ENCODE results near the gene MLKL.
"Not testable (repeated sequence)": the region's sequence is repeated elsewhere in the genome, so short reads cannot be mapped to it uniquely, and the experiment has no call there.

Gene MLKL

DNA sequence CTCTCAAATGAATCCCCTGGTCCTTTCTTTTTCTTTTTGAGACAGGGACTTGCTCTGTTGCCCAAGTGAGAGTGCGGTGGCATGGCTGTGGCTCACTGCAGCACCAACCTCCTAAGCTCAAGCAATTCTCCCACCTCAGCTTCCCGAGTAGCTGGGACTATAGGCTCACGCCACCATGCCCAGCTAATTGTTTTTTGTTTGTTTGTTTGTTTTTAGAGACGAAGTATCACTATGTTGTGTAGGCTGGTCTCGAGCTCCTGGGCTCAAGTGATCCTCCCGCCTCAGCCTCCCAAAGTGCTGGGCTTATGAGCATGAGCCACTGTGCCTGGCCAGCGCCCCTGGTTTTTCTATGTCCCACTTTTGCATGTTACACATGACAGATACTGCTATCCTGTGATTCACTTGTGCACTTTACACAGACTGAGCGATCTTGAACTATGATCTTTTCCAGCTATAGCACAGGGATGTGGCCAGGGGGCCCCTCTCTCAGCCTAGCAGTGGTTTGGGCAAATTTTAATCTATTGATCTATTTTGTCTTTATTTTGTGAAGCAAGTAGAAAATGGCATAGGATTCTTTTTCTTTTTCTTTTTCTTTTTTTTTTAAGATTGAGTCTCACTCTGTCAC, 31.3 kb upstream of the MLKL start:
- DNase-seq, result no peak

- DNase-seq, result no peak
These were observed 29.4 kb upstream of the MLKL start for GRCh38 chr16:74729783-74730683.

GRCh38 chr16:74727903-74728302, 27.2 kb upstream of the MLKL start:
- no peak for DNase-seq

DNA sequence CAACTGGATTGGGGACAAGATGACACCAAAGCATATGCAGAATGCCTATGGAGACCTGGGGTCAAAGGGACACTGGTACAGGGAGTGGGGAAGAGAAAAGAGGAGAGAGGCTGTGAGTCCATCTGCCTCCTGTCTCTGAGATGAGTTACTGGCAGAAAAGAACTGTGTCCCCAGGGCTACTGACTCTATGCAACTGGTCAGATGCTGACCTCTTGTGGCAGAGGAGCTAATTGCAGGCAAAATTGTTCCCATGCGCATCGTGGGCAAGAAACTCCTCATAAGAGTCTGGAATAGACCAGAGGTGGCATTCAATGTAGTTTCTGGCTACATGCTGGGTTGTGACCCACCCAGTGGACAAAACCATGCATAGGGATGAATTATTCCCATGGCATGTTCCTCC, 26.1 kb upstream of the MLKL start:
- DNase-seq, result peak; percentile 27

DNA sequence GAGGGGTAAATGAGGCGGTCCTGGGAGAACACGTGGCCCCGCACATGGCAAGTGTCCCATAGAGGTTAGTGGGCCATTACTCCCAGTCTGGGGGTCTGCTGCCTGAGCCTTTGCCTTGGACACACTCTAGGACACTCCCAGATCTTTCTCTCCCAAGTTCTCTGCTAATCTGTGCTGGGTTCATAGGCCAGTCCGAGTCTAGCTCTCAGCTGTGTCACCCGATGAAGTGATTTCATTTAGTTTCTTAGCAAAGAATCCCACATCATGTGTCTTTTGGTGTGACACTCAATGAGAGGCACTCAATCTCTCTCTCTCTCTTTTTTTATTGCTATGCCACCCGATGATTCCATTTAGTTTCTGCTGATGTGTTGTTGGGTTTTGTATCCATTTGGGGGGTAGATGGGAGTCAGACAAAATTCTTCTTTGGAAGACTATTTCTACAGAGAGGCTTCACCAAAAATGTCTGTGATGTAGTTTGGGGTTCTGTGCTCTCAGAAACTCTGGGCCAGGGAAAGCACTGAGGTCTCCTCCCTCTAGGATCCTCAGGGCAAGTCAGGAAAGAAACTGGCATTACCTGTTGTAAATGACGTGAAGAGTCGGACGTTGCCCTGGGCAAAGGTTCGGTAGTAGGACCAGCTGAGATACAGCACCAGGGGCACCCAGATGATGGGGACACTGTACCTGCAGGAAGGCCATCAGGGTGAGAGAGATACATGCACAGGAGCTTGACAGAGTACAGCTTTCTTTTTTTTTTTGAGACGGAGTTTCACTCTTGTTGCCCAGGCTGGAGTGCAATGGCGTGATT, 25.2 kb upstream of the MLKL start:
- DNase-seq, result no peak

- no peak for DNase-seq
These were observed 24.3 kb upstream of the MLKL start for GRCh38 chr16:74724820-74725549.

DNA sequence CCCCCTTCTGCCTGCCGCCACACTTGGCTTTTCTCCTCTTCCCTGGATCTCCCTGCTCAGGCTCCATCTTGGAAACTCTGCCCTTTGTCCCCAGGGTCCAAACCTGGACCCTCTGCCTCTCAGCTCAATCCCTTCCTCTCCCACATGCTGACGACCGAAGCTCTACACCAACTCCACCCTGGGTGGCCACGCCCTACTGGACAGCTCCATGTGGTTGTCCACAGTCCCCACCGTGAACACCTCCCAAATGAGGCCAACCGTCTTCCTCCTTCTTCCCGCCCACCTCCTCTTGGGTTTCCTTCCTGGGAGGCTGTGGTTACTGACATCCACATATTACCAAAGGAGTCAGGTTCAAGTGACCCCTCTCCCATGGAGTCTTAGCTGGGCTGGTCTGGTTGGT, 22.6 kb upstream of the MLKL start:
- no peak for DNase-seq

DNA sequence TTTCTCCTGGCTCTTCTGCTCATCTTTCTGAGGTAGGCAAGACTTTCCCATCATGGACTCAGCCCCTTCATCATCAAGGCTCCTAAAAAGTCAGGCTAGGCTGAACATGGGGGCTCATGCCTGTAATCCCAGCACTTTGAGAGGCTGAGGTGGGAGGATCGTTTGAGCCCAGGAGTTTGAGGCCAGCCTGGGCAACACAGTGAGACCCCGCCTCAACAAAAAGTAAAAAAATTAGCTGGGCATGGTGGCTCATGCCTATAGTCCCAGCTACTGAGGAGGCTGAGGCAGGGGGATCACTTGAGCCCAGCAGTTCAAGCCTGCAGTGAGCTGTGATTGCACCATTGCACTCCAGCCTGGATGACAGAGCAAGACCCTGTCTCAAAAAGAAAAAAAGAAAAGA, 21.5 kb upstream of the MLKL start:
- DNase-seq, result not testable (repeated sequence)

DNA sequence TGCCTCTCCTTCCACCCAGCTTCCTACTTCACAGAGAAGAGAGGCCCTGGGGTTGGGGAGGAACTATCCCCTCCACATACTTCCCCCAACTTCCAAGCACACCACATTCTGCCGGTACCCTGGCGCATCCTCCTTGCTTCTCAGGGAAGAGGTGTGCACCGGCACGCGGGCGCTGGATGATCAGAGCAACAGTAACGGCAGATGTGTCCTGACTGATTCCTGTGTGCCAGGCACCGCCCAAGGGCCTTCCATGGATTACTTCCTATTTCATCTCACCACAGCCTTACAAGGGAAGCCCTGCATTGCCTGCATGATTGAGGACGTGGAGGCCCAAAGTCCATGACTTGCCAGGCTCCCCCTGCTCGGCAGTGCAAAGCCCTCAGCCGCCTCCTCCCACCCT, 21.1 kb upstream of the MLKL start:
- DNase-seq, result no peak

GRCh38 chr16:74720579-74720978, 19.9 kb upstream of the MLKL start:
- DNase-seq, result no peak

DNA sequence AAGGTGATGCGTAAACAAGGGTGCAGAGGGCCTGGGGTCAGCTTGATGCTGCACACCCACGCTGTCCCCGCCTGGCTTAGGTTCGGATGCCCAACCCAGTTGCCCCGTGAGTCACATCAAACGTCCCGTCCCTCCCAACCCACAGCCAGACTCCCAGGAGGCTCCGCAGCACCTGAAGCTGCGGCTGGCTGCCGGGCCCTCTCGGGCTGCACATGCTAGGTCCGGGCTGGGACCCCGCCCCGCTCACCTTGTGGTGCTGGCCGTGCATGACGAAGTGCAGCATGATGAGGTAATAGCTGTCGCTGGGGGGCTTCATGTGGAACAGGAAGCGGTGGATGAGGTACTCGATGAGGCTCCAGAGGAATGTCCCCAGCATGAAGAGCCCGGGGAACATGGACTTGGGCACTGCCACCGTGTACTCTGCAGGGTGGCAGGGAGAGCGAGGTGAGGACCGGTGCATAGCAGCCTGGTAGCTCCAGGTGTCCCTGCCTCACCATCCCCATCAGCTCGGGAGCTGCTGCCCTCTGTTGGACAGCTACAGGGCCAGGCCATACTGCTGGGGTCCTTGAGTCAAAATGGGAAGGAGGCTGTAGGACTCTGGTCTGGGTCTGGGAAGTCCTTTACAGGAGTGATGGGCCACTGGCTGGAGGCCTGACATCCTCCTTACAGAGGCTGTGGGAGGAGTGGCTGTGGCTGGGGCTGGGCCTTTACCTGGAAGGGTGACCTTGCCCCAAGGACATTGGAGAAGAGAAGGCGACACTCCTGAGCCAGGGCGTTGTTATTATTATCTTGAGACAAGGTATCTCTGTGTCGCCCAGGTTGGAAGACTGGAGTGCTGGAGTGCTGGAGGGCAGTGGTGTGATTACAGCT, 18.3 kb upstream of the MLKL start:
- DNase-seq, result no peak

GRCh38 chr16:74718140-74718539, 17.5 kb upstream of the MLKL start:
- DNase-seq, result no peak

- no peak for DNase-seq
These were observed 16.7 kb upstream of the MLKL start for GRCh38 chr16:74717367-74717766.

- no peak for DNase-seq
These were observed 15.7 kb upstream of the MLKL start for GRCh38 chr16:74716355-74716754.

DNA sequence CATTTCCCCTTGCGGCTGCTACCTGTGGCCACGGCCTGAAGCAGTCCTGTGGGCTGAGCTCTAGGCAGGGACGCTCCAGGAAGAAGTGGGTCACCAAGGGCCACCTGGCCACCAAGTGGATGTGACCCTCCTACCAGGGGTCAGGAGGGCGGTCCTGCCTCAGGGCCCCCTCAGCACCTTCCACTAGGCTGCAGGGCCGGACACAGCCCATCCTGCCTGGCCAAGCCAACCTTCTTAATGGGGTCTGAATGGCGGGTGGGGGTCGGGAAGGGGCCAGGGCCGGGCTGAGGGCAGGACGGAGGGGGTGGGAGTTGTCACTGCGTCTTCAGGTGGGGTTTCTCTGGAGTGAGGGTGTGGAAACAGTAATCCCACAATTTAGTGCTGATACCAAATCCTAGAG, 13.2 kb upstream of the MLKL start:
- no peak for DNase-seq

GRCh38 chr16:74713325-74713724, 12.7 kb upstream of the MLKL start:
- no peak for DNase-seq

- no peak for DNase-seq
These were observed 11.3 kb upstream of the MLKL start for GRCh38 chr16:74711938-74712337.

DNA sequence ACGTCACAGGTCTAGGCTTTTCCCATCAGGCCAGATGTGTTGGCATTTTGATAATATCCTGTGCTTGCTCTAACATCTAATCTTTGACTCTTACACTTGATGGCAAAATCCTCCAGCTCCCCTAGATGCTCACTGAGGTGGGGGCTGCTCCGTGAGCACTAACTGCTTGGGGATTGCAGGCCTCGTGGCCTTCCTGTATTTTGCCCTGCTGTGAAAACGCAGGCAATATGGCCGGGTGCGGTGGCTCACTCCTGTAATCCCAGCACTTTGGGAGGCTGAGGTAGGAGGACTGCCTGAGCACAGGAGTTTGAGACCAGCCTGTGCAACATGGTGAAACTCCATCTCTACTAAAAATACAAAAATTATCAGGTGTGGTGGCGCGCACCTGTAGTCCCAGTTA, 9.7 kb upstream of the MLKL start:
- DNase-seq, result no peak

GRCh38 chr16:74709441-74709877, 8.8 kb upstream of the MLKL start:
- DNase-seq, result peak; percentile 82

- peak; percentile 26 for DNase-seq
These were observed 585 bp downstream of the MLKL start for GRCh38 chr16:74700116-74700437.

DNA sequence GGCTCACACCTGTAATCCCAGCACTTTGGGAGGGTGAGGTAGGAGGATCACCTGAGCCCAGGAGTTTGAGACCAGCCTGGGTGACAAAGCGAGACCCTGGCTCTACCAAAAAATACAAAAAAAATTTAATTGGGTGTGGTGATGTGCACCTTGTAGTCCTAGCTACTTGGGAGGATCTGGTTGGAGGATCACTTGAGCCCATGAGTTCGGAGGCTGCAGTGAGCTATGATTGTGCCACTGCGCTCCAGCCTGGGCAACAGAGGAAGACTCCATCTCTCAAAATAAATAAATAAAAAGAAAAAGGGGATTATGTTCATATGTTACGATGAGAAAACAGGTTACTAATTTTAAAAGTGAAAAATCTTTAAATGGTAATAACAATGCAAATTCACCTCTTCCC, 996 bp downstream of the MLKL start:
- no peak for DNase-seq

DNA sequence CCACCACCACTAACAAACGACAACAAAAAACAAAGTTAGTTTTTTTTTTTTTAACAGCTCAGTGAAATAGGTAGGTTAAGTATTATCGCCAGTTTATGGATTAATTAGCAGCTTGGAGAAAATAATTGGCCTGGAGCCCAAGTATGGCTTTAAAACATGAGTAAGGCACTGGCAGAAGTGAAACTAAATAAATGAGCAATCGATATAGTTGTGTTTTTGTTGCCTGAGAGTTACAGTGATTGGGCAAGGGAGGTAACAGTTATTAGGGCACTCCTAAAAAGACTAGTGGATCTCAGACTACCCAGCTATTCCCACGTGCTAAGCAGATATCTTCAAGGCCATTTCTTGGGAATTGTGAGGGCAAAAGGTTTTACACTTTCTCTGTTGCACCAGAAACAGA, 2.4 kb downstream of the MLKL start:
- peak; percentile 12 for DNase-seq

Measured in CD4-positive, alpha-beta T cell treated with Interleukin-12 subunit alpha and Interleukin-12 subunit beta, for 1 hour (primary cell).